Neural cell (in vitro differentiated cells): Measurements from ENCODE around the gene CPA1. TPM values are rescaled to one million over a fixed set of nuclear protein-coding genes. Genes with fewer than 3 reads are reported as not detected.

Source experiments
- H2AFZ ChIP-seq: fragments of 200-600, 300-800 bp; sonication (generic), shearing (Covaris generic); 2 replicates; pipeline ENCODE4 v1.6.0; 2014; ENCODE audit warnings: low read depth, mild to moderate bottlenecking, antibody characterized with exemption, low read length, moderate library complexity
- H3F3A ChIP-seq: fragments of 200-600 bp; shearing (Covaris generic); 2 replicates; pipeline ENCODE4 v1.6.1; 2016; ENCODE audit warnings: mild to moderate bottlenecking, moderate library complexity, mixed read lengths, antibody characterized with exemption, low read length; ENCODE audit not compliant: insufficient read depth, poor library complexity, severe bottlenecking
- H3K27ac ChIP-seq: fragments of 200-600, 300-800 bp; sonication (generic), shearing (Covaris generic); 2 replicates; pipeline ENCODE4 v1.5.1; 2014; ENCODE audit warnings: mild to moderate bottlenecking, low read length, moderate library complexity
- H3K27me3 ChIP-seq: fragments of 300-800, 200-600 bp; sonication (generic), shearing (Covaris generic); 2 replicates; pipeline ENCODE4 v1.6.0; 2014; ENCODE audit warnings: mild to moderate bottlenecking, low read depth, low read length, moderate library complexity; ENCODE audit not compliant: insufficient read depth
- H3K36me3 ChIP-seq: fragments of 300-800, 200-600 bp; sonication (generic), shearing (Covaris generic); 2 replicates; pipeline ENCODE4 v1.5.1; 2014; ENCODE audit warnings: mild to moderate bottlenecking, antibody characterized with exemption, low read length, moderate library complexity; ENCODE audit not compliant: insufficient read depth
- H3K4me2 ChIP-seq: fragments of 300-800, 200-600 bp; sonication (generic), shearing (Covaris generic); 2 replicates; pipeline ENCODE4 v1.6.0; 2014; ENCODE audit warnings: mild to moderate bottlenecking, low read length
- H3K4me3 ChIP-seq: fragments of 300-800, 200-600 bp; sonication (generic), shearing (Covaris generic); 2 replicates; pipeline ENCODE4 v1.5.1; 2014; ENCODE audit warnings: mild to moderate bottlenecking, low read length, moderate library complexity
- H3K79me2 ChIP-seq: fragments of 200-600 bp; shearing (Covaris generic); replicated peaks from 2 replicates; pipeline ENCODE4 v1.6.0; 2014; ENCODE audit warnings: mild to moderate bottlenecking, low read length, moderate library complexity; ENCODE audit not compliant: insufficient read depth
- H3K9ac ChIP-seq: fragments of 300-800, 200-600 bp; sonication (generic), shearing (Covaris generic); 2 replicates; pipeline ENCODE4 v1.6.1; 2016; ENCODE audit warnings: mild to moderate bottlenecking, low read length, mixed read lengths
- H3K9me2 ChIP-seq: fragments of 200-600 bp; shearing (Covaris generic); 2 replicates; pipeline ENCODE4 v1.6.1; 2016; ENCODE audit warnings: mild to moderate bottlenecking, low read length, mixed read lengths; ENCODE audit not compliant: insufficient read depth
- H3K9me3 ChIP-seq: fragments of 200-600, 300-800 bp; sonication (generic), shearing (Covaris generic); 2 replicates; pipeline ENCODE4 v1.6.1; 2016; ENCODE audit warnings: mild to moderate bottlenecking, mixed run types, low read length, moderate library complexity, mixed read lengths
- H4K20me1 ChIP-seq: fragments of 200-600 bp; shearing (Covaris generic); 2 replicates; pipeline ENCODE4 v1.6.1; 2016; ENCODE audit warnings: mild to moderate bottlenecking, mixed run types; ENCODE audit not compliant: insufficient read depth
- EP300 ChIP-seq: fragments of 450-650 bp; conservative IDR thresholded peaks from 2 replicates; pipeline ENCODE4 v1.6.1; 2014; ENCODE audit warnings: antibody characterized with exemption, mild to moderate bottlenecking, moderate library complexity; ENCODE audit not compliant: poor library complexity, severe bottlenecking
- EZH2 ChIP-seq: fragments of 200-600, 300-800 bp; shearing (Covaris generic), sonication (generic); IDR thresholded peaks from 2 replicates; pipeline ENCODE4 v1.6.1; 2014; ENCODE audit warnings: antibody characterized with exemption, low read length, borderline replicate concordance, mild to moderate bottlenecking; ENCODE audit not compliant: insufficient read depth, poor library complexity, severe bottlenecking
- MXI1 ChIP-seq: fragments of 450-650 bp; conservative IDR thresholded peaks from 2 replicates; pipeline ENCODE4 v1.6.1; 2014; ENCODE audit warnings: antibody characterized with exemption, mild to moderate bottlenecking; ENCODE audit not compliant: poor library complexity, severe bottlenecking
- POLR2AphosphoS5 ChIP-seq: IDR thresholded peaks from 2 replicates; pipeline ENCODE4 v1.6.1; 2012
- RAD21 ChIP-seq: fragments of 450-650 bp; conservative IDR thresholded peaks from 2 replicates; pipeline ENCODE4 v1.6.1; 2014; ENCODE audit warnings: antibody characterized with exemption, mild to moderate bottlenecking, moderate library complexity
- SMC3 ChIP-seq: fragments of 450-650 bp; conservative IDR thresholded peaks from 2 replicates; pipeline ENCODE4 v1.6.1; 2014; ENCODE audit warnings: antibody characterized with exemption, mild to moderate bottlenecking, moderate library complexity; ENCODE audit not compliant: poor library complexity
- TAF1 ChIP-seq: IDR thresholded peaks from 2 replicates; pipeline ENCODE4 v1.6.1; 2012; ENCODE audit warnings: low read depth
- polyA plus RNA-seq: library from polyadenylated mRNA; depleted of rRNA; stranded (reverse); fragments of >200 nt; gene quantifications from 2 replicates; pipeline ENCODE4 v1.2.3, GENCODE V29; 2014
- TF ChIP-seq, protein P1 (sequence below): fragments of 450-650 bp; IDR thresholded peaks from 2 replicates; pipeline ENCODE4 v1.5.1; 2014; ENCODE audit warnings: antibody characterized with exemption, mild to moderate bottlenecking, moderate library complexity; ENCODE audit not compliant: poor library complexity, severe bottlenecking
- TF ChIP-seq, protein P2 (sequence below): IDR thresholded peaks from 2 replicates; pipeline ENCODE4 v1.6.1; 2012; ENCODE audit warnings: borderline replicate concordance

The CPA1 gene
- polyA plus RNA-seq, 1 donor from 2014 or later = not detected

DNA sequence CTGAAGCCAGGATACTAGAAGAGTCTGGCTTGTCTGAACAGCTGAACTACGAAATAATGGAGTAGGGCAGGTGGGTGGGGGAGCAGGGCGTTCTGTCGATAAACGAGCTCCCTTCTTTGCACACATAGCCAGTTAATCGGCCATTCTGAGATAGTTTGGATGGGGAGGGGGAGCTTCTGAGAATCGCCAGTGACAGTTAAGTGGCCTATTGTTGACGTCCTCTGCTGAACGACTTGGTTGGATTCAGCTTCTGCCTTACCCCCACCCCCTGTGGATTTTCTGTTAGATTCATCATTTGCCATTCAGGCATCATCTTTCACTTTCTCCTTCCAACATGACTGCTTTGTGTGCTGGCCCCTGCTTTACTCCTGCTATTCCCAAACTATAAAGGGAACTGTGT, 35.2 kb upstream of the CPA1 start:
- Histone ChIP-seq H3K27ac (peak overlapping the region; percentile 81), H3K4me3 (peak overlapping the region; percentile 23), H3K36me3 (no peaks in the 10 kb centered on the region), H3K4me2 (peak overlapping the region; percentile 22), H4K20me1 (no peaks in the 10 kb centered on the region), H3K9me2 (no peaks in the 10 kb centered on the region), H2AFZ (peak overlapping the region; percentile 9), H3K79me2 (no peaks in the 10 kb centered on the region), H3K9me3 (no peaks in the 10 kb centered on the region), H3K9ac (peak overlapping the region; percentile 55), H3F3A (no peaks in the 10 kb centered on the region), H3K27me3 (no peaks in the 10 kb centered on the region)
- TF ChIP-seq EZH2 (no peak), EP300 (peak; percentile 67), POLR2AphosphoS5 (peak; percentile 62), MXI1 (no peak), SMC3 (no peak), RAD21 (peak; percentile 33), TAF1 (no peak)
- TF ChIP-seq, protein P1, sequence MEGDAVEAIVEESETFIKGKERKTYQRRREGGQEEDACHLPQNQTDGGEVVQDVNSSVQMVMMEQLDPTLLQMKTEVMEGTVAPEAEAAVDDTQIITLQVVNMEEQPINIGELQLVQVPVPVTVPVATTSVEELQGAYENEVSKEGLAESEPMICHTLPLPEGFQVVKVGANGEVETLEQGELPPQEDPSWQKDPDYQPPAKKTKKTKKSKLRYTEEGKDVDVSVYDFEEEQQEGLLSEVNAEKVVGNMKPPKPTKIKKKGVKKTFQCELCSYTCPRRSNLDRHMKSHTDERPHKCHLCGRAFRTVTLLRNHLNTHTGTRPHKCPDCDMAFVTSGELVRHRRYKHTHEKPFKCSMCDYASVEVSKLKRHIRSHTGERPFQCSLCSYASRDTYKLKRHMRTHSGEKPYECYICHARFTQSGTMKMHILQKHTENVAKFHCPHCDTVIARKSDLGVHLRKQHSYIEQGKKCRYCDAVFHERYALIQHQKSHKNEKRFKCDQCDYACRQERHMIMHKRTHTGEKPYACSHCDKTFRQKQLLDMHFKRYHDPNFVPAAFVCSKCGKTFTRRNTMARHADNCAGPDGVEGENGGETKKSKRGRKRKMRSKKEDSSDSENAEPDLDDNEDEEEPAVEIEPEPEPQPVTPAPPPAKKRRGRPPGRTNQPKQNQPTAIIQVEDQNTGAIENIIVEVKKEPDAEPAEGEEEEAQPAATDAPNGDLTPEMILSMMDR = no peak
- TF ChIP-seq, protein P2, sequence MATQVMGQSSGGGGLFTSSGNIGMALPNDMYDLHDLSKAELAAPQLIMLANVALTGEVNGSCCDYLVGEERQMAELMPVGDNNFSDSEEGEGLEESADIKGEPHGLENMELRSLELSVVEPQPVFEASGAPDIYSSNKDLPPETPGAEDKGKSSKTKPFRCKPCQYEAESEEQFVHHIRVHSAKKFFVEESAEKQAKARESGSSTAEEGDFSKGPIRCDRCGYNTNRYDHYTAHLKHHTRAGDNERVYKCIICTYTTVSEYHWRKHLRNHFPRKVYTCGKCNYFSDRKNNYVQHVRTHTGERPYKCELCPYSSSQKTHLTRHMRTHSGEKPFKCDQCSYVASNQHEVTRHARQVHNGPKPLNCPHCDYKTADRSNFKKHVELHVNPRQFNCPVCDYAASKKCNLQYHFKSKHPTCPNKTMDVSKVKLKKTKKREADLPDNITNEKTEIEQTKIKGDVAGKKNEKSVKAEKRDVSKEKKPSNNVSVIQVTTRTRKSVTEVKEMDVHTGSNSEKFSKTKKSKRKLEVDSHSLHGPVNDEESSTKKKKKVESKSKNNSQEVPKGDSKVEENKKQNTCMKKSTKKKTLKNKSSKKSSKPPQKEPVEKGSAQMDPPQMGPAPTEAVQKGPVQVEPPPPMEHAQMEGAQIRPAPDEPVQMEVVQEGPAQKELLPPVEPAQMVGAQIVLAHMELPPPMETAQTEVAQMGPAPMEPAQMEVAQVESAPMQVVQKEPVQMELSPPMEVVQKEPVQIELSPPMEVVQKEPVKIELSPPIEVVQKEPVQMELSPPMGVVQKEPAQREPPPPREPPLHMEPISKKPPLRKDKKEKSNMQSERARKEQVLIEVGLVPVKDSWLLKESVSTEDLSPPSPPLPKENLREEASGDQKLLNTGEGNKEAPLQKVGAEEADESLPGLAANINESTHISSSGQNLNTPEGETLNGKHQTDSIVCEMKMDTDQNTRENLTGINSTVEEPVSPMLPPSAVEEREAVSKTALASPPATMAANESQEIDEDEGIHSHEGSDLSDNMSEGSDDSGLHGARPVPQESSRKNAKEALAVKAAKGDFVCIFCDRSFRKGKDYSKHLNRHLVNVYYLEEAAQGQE = peak; percentile 49

DNA sequence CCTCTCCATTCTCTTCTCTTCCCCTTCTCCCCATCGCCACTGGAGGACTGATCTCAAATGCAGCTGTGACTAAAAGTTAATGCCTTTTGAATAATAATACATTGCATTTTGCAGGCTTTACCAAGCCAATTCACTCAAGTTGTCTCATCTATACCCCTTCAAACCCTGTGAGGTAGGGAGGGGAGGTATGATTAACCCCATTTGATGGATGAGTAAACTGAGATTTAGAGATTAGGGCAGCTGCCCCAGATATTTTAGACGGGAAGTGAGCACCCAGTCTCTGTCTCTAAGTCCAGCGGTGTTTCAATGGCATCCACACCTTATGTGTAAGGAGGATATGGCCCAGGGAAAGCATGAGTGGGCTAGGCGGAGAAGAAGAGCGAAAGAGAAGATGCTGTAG, 34.6 kb upstream of the CPA1 start:
- Histone ChIP-seq H3K27me3 (no peaks in the 10 kb centered on the region), H3K27ac (peak overlapping the region; percentile 81), H4K20me1 (no peaks in the 10 kb centered on the region), H3K4me3 (no peak overlapping the region), H3K9me2 (no peaks in the 10 kb centered on the region), H3F3A (no peaks in the 10 kb centered on the region), H3K9ac (peak overlapping the region; percentile 55), H3K9me3 (no peaks in the 10 kb centered on the region), H3K4me2 (no peak overlapping the region), H3K36me3 (no peaks in the 10 kb centered on the region), H3K79me2 (no peaks in the 10 kb centered on the region), H2AFZ (no peak overlapping the region)
- TF ChIP-seq EZH2 = no peak
- no peak for TF ChIP-seq EP300
- TF ChIP-seq RAD21 = no peak
- no peak for TF ChIP-seq MXI1
- TF ChIP-seq SMC3 = no peak
- TF ChIP-seq POLR2AphosphoS5 = no peak
- TF ChIP-seq, protein P1 = no peak
- no peak for TF ChIP-seq TAF1
- TF ChIP-seq, protein P2 = no peak
